ENCODE measurements around the gene GALNT16.

Gene GALNT16

DNA sequence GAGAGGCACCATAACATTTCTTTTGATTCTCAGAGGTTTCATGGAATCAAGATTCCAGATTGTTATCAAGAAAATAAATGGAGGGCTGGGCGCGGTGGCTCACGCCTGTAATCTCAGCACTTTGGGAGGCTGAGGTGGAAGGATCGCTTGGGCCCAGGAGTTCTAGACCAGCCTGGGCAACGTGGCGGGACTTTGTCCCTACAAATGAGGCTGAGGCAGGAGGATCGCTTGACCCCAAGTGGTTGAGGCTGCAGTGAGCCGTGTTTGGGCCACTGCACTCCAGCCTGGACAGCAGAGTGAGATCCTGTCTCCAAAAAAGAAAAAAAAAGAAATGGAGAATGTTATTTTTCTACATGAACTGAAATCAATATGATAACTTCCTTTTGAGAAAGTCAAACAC is 139.8 kb downstream of the GALNT16 start:
- TF ChIP-seq PPARA (CRISPR knock-in tag; IDR thresholded peaks at IDR 0.05; ENCODE audit: borderline replicate concordance) (no peak), GLIS3 (CRISPR knock-in tag; IDR thresholded peaks at IDR 0.05) (no peak), ZFP30 (CRISPR knock-in tag; IDR thresholded peaks at IDR 0.05) (no peak), ZNF565 (CRISPR knock-in tag; conservative IDR thresholded peaks at IDR 0.05; ENCODE audit: low read depth) (no peak), ZNF70 (CRISPR knock-in tag; IDR thresholded peaks at IDR 0.05) (no peak), CSDC2 (CRISPR knock-in tag; IDR thresholded peaks at IDR 0.05) (no peak), TOX (CRISPR knock-in tag; IDR thresholded peaks at IDR 0.05; ENCODE audit: borderline replicate concordance) (no peak), ZNF8 (CRISPR knock-in tag; IDR thresholded peaks at IDR 0.05) (no peak), TCF4 (CRISPR knock-in tag; IDR thresholded peaks at IDR 0.05; ENCODE audit: borderline replicate concordance) (no peak), SNAI2 (CRISPR knock-in tag; IDR thresholded peaks at IDR 0.05) (no peak), ISL1 (CRISPR knock-in tag; IDR thresholded peaks at IDR 0.05) (no peak), BACH2 (CRISPR knock-in tag; IDR thresholded peaks at IDR 0.05; ENCODE audit: borderline replicate concordance) (no peak), ZC3H10 (CRISPR knock-in tag; IDR thresholded peaks at IDR 0.05) (no peak), ESRRG (CRISPR knock-in tag; IDR thresholded peaks at IDR 0.05) (no peak), RARB (CRISPR knock-in tag; IDR thresholded peaks at IDR 0.05) (no peak), ZFP3 (CRISPR knock-in tag; IDR thresholded peaks at IDR 0.05) (no peak)
- TF ChIP-seq, protein P1, sequence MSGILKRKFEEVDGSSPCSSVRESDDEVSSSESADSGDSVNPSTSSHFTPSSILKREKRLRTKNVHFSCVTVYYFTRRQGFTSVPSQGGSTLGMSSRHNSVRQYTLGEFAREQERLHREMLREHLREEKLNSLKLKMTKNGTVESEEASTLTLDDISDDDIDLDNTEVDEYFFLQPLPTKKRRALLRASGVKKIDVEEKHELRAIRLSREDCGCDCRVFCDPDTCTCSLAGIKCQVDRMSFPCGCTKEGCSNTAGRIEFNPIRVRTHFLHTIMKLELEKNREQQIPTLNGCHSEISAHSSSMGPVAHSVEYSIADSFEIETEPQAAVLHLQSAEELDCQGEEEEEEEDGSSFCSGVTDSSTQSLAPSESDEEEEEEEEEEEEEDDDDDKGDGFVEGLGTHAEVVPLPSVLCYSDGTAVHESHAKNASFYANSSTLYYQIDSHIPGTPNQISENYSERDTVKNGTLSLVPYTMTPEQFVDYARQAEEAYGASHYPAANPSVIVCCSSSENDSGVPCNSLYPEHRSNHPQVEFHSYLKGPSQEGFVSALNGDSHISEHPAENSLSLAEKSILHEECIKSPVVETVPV (CRISPR knock-in tag; IDR thresholded peaks at IDR 0.05): no peak
- TF ChIP-seq, protein P2, sequence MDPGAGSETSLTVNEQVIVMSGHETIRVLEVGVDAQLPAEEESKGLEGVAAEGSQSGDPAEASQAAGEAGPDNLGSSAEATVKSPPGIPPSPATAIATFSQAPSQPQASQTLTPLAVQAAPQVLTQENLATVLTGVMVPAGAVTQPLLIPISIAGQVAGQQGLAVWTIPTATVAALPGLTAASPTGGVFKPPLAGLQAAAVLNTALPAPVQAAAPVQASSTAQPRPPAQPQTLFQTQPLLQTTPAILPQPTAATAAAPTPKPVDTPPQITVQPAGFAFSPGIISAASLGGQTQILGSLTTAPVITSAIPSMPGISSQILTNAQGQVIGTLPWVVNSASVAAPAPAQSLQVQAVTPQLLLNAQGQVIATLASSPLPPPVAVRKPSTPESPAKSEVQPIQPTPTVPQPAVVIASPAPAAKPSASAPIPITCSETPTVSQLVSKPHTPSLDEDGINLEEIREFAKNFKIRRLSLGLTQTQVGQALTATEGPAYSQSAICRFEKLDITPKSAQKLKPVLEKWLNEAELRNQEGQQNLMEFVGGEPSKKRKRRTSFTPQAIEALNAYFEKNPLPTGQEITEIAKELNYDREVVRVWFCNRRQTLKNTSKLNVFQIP (CRISPR knock-in tag; IDR thresholded peaks at IDR 0.05; ENCODE audit: borderline replicate concordance, low read depth): no peak
- TF ChIP-seq, protein P3, sequence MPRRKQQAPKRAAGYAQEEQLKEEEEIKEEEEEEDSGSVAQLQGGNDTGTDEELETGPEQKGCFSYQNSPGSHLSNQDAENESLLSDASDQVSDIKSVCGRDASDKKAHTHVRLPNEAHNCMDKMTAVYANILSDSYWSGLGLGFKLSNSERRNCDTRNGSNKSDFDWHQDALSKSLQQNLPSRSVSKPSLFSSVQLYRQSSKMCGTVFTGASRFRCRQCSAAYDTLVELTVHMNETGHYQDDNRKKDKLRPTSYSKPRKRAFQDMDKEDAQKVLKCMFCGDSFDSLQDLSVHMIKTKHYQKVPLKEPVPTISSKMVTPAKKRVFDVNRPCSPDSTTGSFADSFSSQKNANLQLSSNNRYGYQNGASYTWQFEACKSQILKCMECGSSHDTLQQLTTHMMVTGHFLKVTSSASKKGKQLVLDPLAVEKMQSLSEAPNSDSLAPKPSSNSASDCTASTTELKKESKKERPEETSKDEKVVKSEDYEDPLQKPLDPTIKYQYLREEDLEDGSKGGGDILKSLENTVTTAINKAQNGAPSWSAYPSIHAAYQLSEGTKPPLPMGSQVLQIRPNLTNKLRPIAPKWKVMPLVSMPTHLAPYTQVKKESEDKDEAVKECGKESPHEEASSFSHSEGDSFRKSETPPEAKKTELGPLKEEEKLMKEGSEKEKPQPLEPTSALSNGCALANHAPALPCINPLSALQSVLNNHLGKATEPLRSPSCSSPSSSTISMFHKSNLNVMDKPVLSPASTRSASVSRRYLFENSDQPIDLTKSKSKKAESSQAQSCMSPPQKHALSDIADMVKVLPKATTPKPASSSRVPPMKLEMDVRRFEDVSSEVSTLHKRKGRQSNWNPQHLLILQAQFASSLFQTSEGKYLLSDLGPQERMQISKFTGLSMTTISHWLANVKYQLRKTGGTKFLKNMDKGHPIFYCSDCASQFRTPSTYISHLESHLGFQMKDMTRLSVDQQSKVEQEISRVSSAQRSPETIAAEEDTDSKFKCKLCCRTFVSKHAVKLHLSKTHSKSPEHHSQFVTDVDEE (CRISPR knock-in tag; IDR thresholded peaks at IDR 0.05): no peak
- ATAC-seq: no peak

DNA sequence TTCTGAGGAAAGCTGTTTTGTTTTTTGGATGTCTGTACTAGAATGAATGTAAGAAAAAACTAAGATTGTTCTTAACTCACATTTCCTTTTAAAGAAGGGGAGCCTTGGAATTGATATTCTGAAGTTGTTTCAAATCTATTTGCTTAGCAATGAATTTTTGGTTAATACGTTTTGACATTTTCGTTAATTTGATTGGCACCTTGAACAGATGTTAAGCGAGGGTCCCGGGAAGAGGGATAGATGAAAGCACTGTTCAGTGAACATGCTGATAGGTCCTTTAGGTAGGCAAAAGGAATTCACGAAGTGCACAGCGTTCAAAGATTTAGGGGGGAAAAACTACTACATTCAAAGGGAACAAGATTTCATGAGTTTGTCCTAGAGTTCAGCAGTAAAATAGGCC is 140.2 kb downstream of the GALNT16 start:
- ATAC-seq: no peak

More for the DNA sequence above, 140.2 kb downstream of the GALNT16 start:
- TF ChIP-seq, protein P1 (CRISPR knock-in tag; IDR thresholded peaks at IDR 0.05): no peak
- TF ChIP-seq CSDC2 (CRISPR knock-in tag; IDR thresholded peaks at IDR 0.05): no peak
- TF ChIP-seq, protein P3 (CRISPR knock-in tag; IDR thresholded peaks at IDR 0.05): no peak
- TF ChIP-seq ARNTL (CRISPR knock-in tag; IDR thresholded peaks at IDR 0.05; ENCODE audit: borderline replicate concordance, low read depth): no peak

Measured in SK-N-SH treated with all-trans-retinoic acid at 6 μM for 48 hours (cell line).